ENCODE measurements around the gene FAM222A.

Gene FAM222A

DNA sequence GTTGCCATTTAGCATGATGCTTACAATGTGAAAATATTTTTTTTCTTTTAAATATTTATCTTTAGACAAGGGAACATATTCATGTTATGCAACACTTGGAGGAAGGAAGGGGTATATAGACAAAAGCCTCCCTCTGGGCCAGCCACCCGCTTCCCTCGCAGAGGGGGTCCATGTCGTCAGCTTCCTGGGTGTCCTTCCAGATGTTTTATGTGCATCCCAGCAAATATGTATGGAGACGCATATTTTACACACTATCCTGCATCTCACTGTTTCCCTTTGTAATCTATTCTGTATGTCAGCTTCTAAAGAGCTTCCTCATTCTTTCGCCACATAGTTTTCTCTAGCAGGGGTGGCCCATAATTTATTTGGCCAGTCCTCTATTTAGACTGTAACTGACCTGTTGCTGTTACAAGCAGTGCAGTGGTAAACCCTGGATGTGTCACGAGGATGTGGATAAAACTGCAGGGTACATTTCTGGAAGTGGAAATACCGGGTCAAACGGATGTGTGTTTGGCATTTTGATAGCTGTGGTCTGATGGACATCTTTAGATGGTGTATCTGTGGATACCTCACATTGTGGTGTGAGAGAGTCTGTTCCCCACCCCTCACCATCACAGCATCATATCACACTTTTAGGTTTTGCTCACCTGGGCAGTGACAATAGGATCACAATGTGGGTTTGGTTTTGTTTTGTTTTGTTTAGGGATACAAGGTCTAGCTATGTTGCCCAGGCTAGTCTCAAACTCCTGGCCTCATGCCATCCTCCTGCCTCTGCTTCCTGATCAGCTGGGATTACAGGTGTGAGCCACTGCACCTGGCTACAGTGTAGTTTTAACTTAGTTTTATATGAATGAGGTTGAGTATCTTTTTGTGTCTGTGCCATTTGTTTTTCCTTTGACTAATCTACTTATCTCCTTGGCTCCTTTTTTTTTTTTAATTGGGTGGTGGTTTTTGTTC, 31.6 kb downstream of the FAM222A start:
- H3K27ac Mint-ChIP-seq, result no peak overlapping the region
- no peak overlapping the region for H3K4me3 Mint-ChIP-seq
- ATAC-seq (replicated peaks) (no peak), DNase-seq (no peak)
- H3K27me3 Mint-ChIP-seq, result peaks cover 0 to 9% of the 10 kb centered on the region in 2 donors
- H3K36me3 Mint-ChIP-seq (ENCODE audit: insufficient read depth), result peaks cover 4% of the 10 kb centered on the region
- H3K9me3 Mint-ChIP-seq, result no peaks in the 10 kb centered on the region
- no peaks in the 10 kb centered on the region for H3K4me1 Mint-ChIP-seq (ENCODE audit: low read depth in 2 of 2)

DNA sequence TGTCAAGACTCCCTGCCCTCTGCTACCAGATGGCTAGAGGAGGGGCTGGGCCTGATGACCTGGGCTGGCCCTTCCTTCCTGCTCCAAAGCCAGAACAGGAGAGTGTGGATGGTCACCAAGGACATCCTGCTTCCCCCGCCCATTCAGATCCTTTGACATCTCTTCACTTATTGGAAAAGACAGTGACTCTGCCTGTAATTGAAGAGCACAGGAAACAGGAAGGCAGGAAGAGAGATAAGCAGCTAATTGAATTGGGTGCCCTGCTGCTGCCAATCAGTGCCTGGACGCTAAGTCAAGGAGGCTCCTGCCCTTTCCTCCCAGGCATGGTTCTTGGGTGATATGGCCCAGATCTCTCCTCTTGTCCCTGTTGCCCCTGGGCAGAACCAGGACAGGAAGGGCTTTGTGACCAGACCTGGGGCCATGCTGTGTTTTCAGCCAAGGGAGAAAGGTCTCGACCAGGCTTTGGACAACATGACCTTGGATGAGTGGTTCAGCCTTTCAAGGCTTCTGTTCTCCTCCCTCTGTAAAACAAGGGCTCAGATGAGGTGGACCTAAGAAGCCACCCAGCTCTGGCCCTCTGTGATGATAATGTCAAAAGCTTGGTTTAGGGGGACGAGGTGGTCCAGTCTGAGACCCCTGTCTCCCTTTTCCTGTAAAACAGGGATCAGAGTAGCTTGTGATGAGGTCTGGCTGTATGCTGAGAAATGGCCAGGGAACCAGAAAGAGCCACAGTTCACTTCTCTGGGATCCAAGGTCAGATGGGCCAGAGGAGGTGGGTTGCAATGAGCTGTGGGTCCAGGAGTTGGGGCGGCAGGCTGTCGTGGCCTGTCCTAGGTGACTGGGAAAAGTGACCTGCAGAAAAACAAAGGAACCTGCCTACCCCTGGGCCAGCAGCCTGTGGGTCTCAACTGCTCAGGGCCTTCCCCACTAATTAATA, 38.8 kb downstream of the FAM222A start:
- no peaks in the 10 kb centered on the region for H3K36me3 Mint-ChIP-seq (ENCODE audit: insufficient read depth)
- no peak for DNase-seq
- H3K27ac Mint-ChIP-seq, result no peak overlapping the region
- H3K4me3 Mint-ChIP-seq, result no peak overlapping the region
- H3K4me1 Mint-ChIP-seq (ENCODE audit: low read depth in 2 of 2), result no peaks in the 10 kb centered on the region
- peaks cover 2 to 13% of the 10 kb centered on the region in 2 donors for H3K9me3 Mint-ChIP-seq
- no peak for ATAC-seq (replicated peaks)
- H3K27me3 Mint-ChIP-seq, result peaks cover 6 to 8% of the 10 kb centered on the region in 2 donors

GRCh38 chr12:109753054-109753401, 39.4 kb downstream of the FAM222A start:
- Mint-ChIP-seq H3K27me3 (peaks cover 10 to 14% of the 10 kb centered on the region in 2 donors), H3K4me1 (ENCODE audit: low read depth in 2 of 2) (no peaks in the 10 kb centered on the region), H3K27ac (no peak overlapping the region), H3K9me3 (peaks cover 2 to 14% of the 10 kb centered on the region in 2 donors), H3K4me3 (no peak overlapping the region), H3K36me3 (ENCODE audit: insufficient read depth) (no peaks in the 10 kb centered on the region)
- DNase-seq (no peak), ATAC-seq (replicated peaks) (no peak)

GRCh38 chr12:109753959-109754358, 40.3 kb downstream of the FAM222A start:
- Mint-ChIP-seq H3K4me1 (ENCODE audit: low read depth in 2 of 2) (no peaks in the 10 kb centered on the region), H3K27ac (no peak overlapping the region), H3K9me3 (peaks cover 2 to 14% of the 10 kb centered on the region in 2 donors), H3K4me3 (no peak overlapping the region), H3K27me3 (peaks cover 10 to 16% of the 10 kb centered on the region in 2 donors), H3K36me3 (ENCODE audit: insufficient read depth) (no peaks in the 10 kb centered on the region)
- DNase-seq, result no peak
- no peak for ATAC-seq (replicated peaks)

DNA sequence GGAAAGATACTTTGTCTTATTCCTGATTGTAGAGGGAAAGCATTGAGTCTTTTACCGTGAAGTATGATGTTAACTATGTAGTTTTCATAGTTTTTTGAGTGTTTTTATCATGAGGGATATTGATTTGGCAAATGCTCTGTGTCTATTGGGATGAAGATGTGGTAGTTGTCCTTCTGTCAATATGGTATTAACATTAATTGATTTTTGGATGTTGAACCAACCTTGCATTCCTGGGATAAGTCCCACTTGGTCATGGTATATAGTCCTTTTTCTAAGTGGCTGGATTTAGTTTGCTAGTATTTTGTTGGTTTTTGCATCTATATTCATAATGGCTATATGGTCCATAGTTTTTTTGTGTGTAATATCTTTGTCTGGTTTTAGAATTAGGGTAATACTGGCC, 42.8 kb downstream of the FAM222A start:
- DNase-seq (no peak), ATAC-seq (replicated peaks) (no peak)
- Mint-ChIP-seq H3K9me3 (peaks cover 2 to 14% of the 10 kb centered on the region in 2 donors), H3K27me3 (peaks cover 10 to 16% of the 10 kb centered on the region in 2 donors), H3K4me3 (no peak overlapping the region), H3K36me3 (ENCODE audit: insufficient read depth) (no peaks in the 10 kb centered on the region), H3K4me1 (ENCODE audit: low read depth in 2 of 2) (no peaks in the 10 kb centered on the region), H3K27ac (no peak overlapping the region)

- Mint-ChIP-seq H3K9me3 (peaks cover 2 to 14% of the 10 kb centered on the region in 2 donors), H3K27me3 (peaks cover 10 to 16% of the 10 kb centered on the region in 2 donors), H3K36me3 (ENCODE audit: insufficient read depth) (no peaks in the 10 kb centered on the region), H3K27ac (no peak overlapping the region), H3K4me3 (no peak overlapping the region), H3K4me1 (ENCODE audit: low read depth in 2 of 2) (no peaks in the 10 kb centered on the region)
- ATAC-seq (replicated peaks) (no peak), DNase-seq (no peak)
These were observed 44.1 kb downstream of the FAM222A start for GRCh38 chr12:109757671-109758265.

DNA sequence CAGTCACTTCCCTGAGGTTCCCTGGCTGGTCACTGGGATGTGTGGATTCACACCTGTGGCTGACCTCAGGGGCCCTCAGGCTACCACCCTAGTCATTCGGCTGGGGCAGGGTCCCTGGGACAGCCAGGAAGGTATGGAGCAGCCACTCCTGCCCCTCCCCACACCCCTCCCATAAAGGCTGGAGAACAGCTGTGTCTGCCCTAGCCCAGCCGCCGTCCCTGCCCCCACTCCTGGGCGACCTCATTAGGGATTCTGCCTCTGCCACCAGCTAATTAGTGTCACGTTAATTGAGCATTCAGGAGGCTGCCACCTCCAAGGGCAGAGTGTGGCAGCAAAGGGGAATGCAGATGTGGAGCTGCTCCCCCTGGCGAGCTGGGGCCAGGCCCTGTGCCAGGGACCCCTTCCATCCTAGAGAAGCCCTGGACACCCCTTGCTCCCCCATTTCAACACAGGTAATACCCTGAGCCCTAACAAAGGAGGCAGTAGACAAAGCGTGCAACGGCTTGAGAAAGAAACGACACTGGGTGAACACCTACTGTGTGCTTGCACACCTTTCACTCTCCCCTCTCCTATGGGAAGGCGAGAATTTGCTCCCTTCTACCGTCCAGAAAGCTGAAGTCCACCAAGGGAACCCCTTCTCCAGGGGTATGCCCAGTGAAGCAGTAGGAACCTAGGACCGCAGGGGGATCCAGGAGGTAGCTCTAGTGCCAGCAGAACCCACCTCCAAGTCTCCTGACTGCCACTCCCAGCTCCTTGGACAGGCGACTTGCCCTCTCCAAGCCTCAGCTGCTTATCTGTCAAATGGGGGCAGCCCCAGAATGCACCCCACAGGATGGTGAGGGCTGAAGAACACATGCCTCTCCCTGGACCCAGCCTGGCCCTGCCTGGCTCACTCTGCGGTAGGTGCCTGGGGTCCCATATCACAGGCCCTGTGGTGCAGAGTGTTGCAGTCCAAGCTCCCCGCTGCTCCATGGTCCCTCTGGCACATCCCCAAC, 45.1 kb downstream of the FAM222A start:
- Mint-ChIP-seq H3K36me3 (ENCODE audit: insufficient read depth) (no peaks in the 10 kb centered on the region), H3K27ac (no peak overlapping the region)

GRCh38 chr12:109759595-109759994, 46.0 kb downstream of the FAM222A start:
- Mint-ChIP-seq H3K4me1 (ENCODE audit: low read depth in 2 of 2) (no peaks in the 10 kb centered on the region), H3K4me3 (no peak overlapping the region), H3K27me3 (peaks cover 10 to 16% of the 10 kb centered on the region in 2 donors), H3K9me3 (peaks cover 2 to 14% of the 10 kb centered on the region in 2 donors), H3K27ac (no peak overlapping the region), H3K36me3 (ENCODE audit: insufficient read depth) (no peaks in the 10 kb centered on the region)
- ATAC-seq (replicated peaks), result no peak
- no peak for DNase-seq

More for the DNA sequence above, 45.1 kb downstream of the FAM222A start:
- Mint-ChIP-seq H3K4me3 (no peak overlapping the region), H3K27me3 (peaks cover 10 to 16% of the 10 kb centered on the region in 2 donors), H3K9me3 (peaks cover 2 to 14% of the 10 kb centered on the region in 2 donors), H3K4me1 (ENCODE audit: low read depth in 2 of 2) (no peaks in the 10 kb centered on the region)
- DNase-seq, result no peak
- ATAC-seq (replicated peaks), result no peak

- DNase-seq (no peak), ATAC-seq (replicated peaks) (no peak)
- H3K4me3 Mint-ChIP-seq, result no peak overlapping the region
- H3K36me3 Mint-ChIP-seq (ENCODE audit: insufficient read depth), result no peaks in the 10 kb centered on the region
- H3K4me1 Mint-ChIP-seq (ENCODE audit: low read depth in 2 of 2), result no peaks in the 10 kb centered on the region
- H3K27me3 Mint-ChIP-seq, result peaks cover 10 to 16% of the 10 kb centered on the region in 2 donors
- H3K27ac Mint-ChIP-seq, result no peak overlapping the region
- peaks cover 2 to 14% of the 10 kb centered on the region in 2 donors for H3K9me3 Mint-ChIP-seq
These were observed 46.7 kb downstream of the FAM222A start for GRCh38 chr12:109760031-109760929.

- ATAC-seq (replicated peaks) (no peak), DNase-seq (no peak)
- Mint-ChIP-seq H3K4me3 (no peak overlapping the region), H3K36me3 (ENCODE audit: insufficient read depth) (no peaks in the 10 kb centered on the region), H3K27ac (no peak overlapping the region), H3K9me3 (peaks cover 2 to 13% of the 10 kb centered on the region in 2 donors), H3K27me3 (peaks cover 10 to 16% of the 10 kb centered on the region in 2 donors), H3K4me1 (ENCODE audit: low read depth in 2 of 2) (no peaks in the 10 kb centered on the region)
These were observed 47.6 kb downstream of the FAM222A start for GRCh38 chr12:109760930-109761921.
